ENCODE data around the gene KRT37. TPM values are rescaled to one million over a fixed set of nuclear protein-coding genes. Genes with fewer than 3 reads are reported as not detected.
A peak's percentile ranks its signal among the peaks of the same experiment; 100 is the strongest.

Gene KRT37
- total RNA-seq, 2 donors from 2014 or later, result not detected

- H3K9me3 Mint-ChIP-seq, result no peaks in the 10 kb centered on the region
- H3K27ac Mint-ChIP-seq, result no peak overlapping the region
- no peak overlapping the region for H3K4me3 Mint-ChIP-seq
- ATAC-seq (replicated peaks), result no peak
- H3K27me3 Mint-ChIP-seq, result no peaks in the 10 kb centered on the region
- peaks cover 9% of the 10 kb centered on the region for H3K4me1 Mint-ChIP-seq
- no peaks in the 10 kb centered on the region for H3K36me3 Mint-ChIP-seq (ENCODE audit: low read depth)
Observed at GRCh38 chr17:41421617-41422016, 2.8 kb downstream of the KRT37 start.

- ATAC-seq (replicated peaks), result no peak
- no peak overlapping the region for H3K27ac Mint-ChIP-seq
- H3K4me3 Mint-ChIP-seq, result no peak overlapping the region
- no peaks in the 10 kb centered on the region for H3K36me3 Mint-ChIP-seq (ENCODE audit: low read depth)
- peaks cover 9% of the 10 kb centered on the region for H3K4me1 Mint-ChIP-seq
- H3K9me3 Mint-ChIP-seq, result no peaks in the 10 kb centered on the region
- H3K27me3 Mint-ChIP-seq, result no peaks in the 10 kb centered on the region
Observed at GRCh38 chr17:41421116-41421515, 3.3 kb downstream of the KRT37 start.

- ATAC-seq (replicated peaks), result no peak
- H3K4me1 Mint-ChIP-seq, result peaks cover 9% of the 10 kb centered on the region
Observed at GRCh38 chr17:41420134-41420533, 4.3 kb downstream of the KRT37 start.

GRCh38 chr17:41419716-41420115, 4.7 kb downstream of the KRT37 start:
- ATAC-seq (replicated peaks), result no peak
- no peaks in the 10 kb centered on the region for H3K27me3 Mint-ChIP-seq
- no peaks in the 10 kb centered on the region for H3K36me3 Mint-ChIP-seq (ENCODE audit: low read depth)
- H3K27ac Mint-ChIP-seq, result no peak overlapping the region
- no peaks in the 10 kb centered on the region for H3K9me3 Mint-ChIP-seq
- peaks cover 9% of the 10 kb centered on the region for H3K4me1 Mint-ChIP-seq
- no peak overlapping the region for H3K4me3 Mint-ChIP-seq

More at GRCh38 chr17:41420134-41420533, 4.3 kb downstream of the KRT37 start:
- no peaks in the 10 kb centered on the region for H3K36me3 Mint-ChIP-seq (ENCODE audit: low read depth)
- no peaks in the 10 kb centered on the region for H3K9me3 Mint-ChIP-seq
- no peak overlapping the region for H3K27ac Mint-ChIP-seq
- H3K4me3 Mint-ChIP-seq, result no peak overlapping the region
- H3K27me3 Mint-ChIP-seq, result no peaks in the 10 kb centered on the region

- H3K4me1 Mint-ChIP-seq, result peaks cover 9% of the 10 kb centered on the region
- no peak overlapping the region for H3K4me3 Mint-ChIP-seq
- no peaks in the 10 kb centered on the region for H3K9me3 Mint-ChIP-seq
- no peak for ATAC-seq (replicated peaks)
- no peaks in the 10 kb centered on the region for H3K36me3 Mint-ChIP-seq (ENCODE audit: low read depth)
- peak overlapping the region; percentile 23 for H3K27ac Mint-ChIP-seq
- H3K27me3 Mint-ChIP-seq, result no peaks in the 10 kb centered on the region
Observed at GRCh38 chr17:41418116-41418860, 6.1 kb downstream of the KRT37 start.

GRCh38 chr17:41417576-41418015, 6.8 kb downstream of the KRT37 start:
- Mint-ChIP-seq H3K4me1 (peaks cover 9% of the 10 kb centered on the region), H3K27me3 (no peaks in the 10 kb centered on the region), H3K9me3 (no peaks in the 10 kb centered on the region), H3K27ac (peak overlapping the region; percentile 23), H3K36me3 (ENCODE audit: low read depth) (no peaks in the 10 kb centered on the region), H3K4me3 (no peak overlapping the region)
- ATAC-seq (replicated peaks), result no peak

GRCh38 chr17:41417127-41417526, 7.3 kb downstream of the KRT37 start:
- no peak overlapping the region for H3K4me3 Mint-ChIP-seq
- peaks cover 9% of the 10 kb centered on the region for H3K4me1 Mint-ChIP-seq
- no peaks in the 10 kb centered on the region for H3K27me3 Mint-ChIP-seq
- H3K9me3 Mint-ChIP-seq, result no peaks in the 10 kb centered on the region
- no peaks in the 10 kb centered on the region for H3K36me3 Mint-ChIP-seq (ENCODE audit: low read depth)
- no peak for ATAC-seq (replicated peaks)
- H3K27ac Mint-ChIP-seq, result peak overlapping the region; percentile 23

- Mint-ChIP-seq H3K36me3 (ENCODE audit: low read depth) (no peaks in the 10 kb centered on the region), H3K27ac (no peak overlapping the region), H3K27me3 (no peaks in the 10 kb centered on the region), H3K4me3 (no peak overlapping the region), H3K4me1 (peaks cover 9% of the 10 kb centered on the region), H3K9me3 (no peaks in the 10 kb centered on the region)
- no peak for ATAC-seq (replicated peaks)
Observed at GRCh38 chr17:41416479-41416878, 7.9 kb downstream of the KRT37 start.

- Mint-ChIP-seq H3K4me1 (peaks cover 9% of the 10 kb centered on the region), H3K27ac (no peak overlapping the region), H3K9me3 (no peaks in the 10 kb centered on the region), H3K36me3 (ENCODE audit: low read depth) (no peaks in the 10 kb centered on the region), H3K27me3 (no peaks in the 10 kb centered on the region), H3K4me3 (no peak overlapping the region)
- no peak for ATAC-seq (replicated peaks)
Observed at GRCh38 chr17:41415833-41416335, 8.5 kb downstream of the KRT37 start.

GRCh38 chr17:41415411-41415810, 9.0 kb downstream of the KRT37 start:
- Mint-ChIP-seq H3K4me1 (peaks cover 9% of the 10 kb centered on the region), H3K27me3 (no peaks in the 10 kb centered on the region), H3K36me3 (ENCODE audit: low read depth) (no peaks in the 10 kb centered on the region), H3K4me3 (no peak overlapping the region), H3K9me3 (no peaks in the 10 kb centered on the region), H3K27ac (no peak overlapping the region)
- no peak for ATAC-seq (replicated peaks)

GRCh38 chr17:41413982-41414381, 10.4 kb downstream of the KRT37 start:
- Mint-ChIP-seq H3K4me3 (no peak overlapping the region), H3K36me3 (ENCODE audit: low read depth) (no peaks in the 10 kb centered on the region), H3K27ac (peak overlapping the region; percentile 17), H3K9me3 (no peaks in the 10 kb centered on the region), H3K4me1 (peaks cover 9% of the 10 kb centered on the region), H3K27me3 (no peaks in the 10 kb centered on the region)
- no peak for ATAC-seq (replicated peaks)

GRCh38 chr17:41413353-41413957, 10.9 kb downstream of the KRT37 start:
- H3K9me3 Mint-ChIP-seq, result no peaks in the 10 kb centered on the region
- H3K4me3 Mint-ChIP-seq, result no peak overlapping the region
- ATAC-seq (replicated peaks), result no peak
- peaks cover 9% of the 10 kb centered on the region for H3K4me1 Mint-ChIP-seq
- no peaks in the 10 kb centered on the region for H3K27me3 Mint-ChIP-seq
- no peaks in the 10 kb centered on the region for H3K36me3 Mint-ChIP-seq (ENCODE audit: low read depth)
- H3K27ac Mint-ChIP-seq, result peak overlapping the region; percentile 17

GRCh38 chr17:41411072-41411840, 13.1 kb downstream of the KRT37 start:
- Mint-ChIP-seq H3K27ac (no peak overlapping the region), H3K4me3 (no peak overlapping the region), H3K4me1 (no peaks in the 10 kb centered on the region), H3K36me3 (ENCODE audit: low read depth) (no peaks in the 10 kb centered on the region), H3K27me3 (no peaks in the 10 kb centered on the region), H3K9me3 (no peaks in the 10 kb centered on the region)
- ATAC-seq (replicated peaks), result no peak

- Mint-ChIP-seq H3K27ac (no peak overlapping the region), H3K36me3 (ENCODE audit: low read depth) (no peaks in the 10 kb centered on the region), H3K9me3 (peaks cover 3% of the 10 kb centered on the region), H3K27me3 (no peaks in the 10 kb centered on the region), H3K4me3 (no peak overlapping the region), H3K4me1 (peaks cover 22% of the 10 kb centered on the region)
- no peak for ATAC-seq (replicated peaks)
Observed at GRCh38 chr17:41407226-41407625, 17.2 kb downstream of the KRT37 start.
